ENCODE measurements around the gene TM9SF2.

GRCh38 chr13:99545979-99546378 is 44.7 kb downstream of the TM9SF2 start:
- TF ChIP-seq CTCF (conservative IDR thresholded peaks at IDR 0.05; ENCODE audit: low read depth, low read length) (no peak), EZH2 (IDR thresholded peaks at IDR 0.05; ENCODE audit: low read length, unreplicated experiment) (no peak)

All from PC-3 (cell line).